ENCODE data around the gene GRM7. TPM values are rescaled to one million over a fixed set of nuclear protein-coding genes. Genes with fewer than 3 reads are reported as not detected.

GRM7 gene
- total and polyA plus RNA-seq, 9 donors: 0.18 to 0.85 (median 0.26) TPM; not detected in 3

- DNase-seq: no peak
- Histone ChIP-seq H3K4me1 (ENCODE audit: insufficient read depth) (no peaks in the 10 kb centered on the region), H3K9me3 (no peaks in the 10 kb centered on the region), H3K4me3 (no peak overlapping the region), H3K27me3 (no peaks in the 10 kb centered on the region), H3K27ac (no peak overlapping the region), H3K36me3 (no peaks in the 10 kb centered on the region)
- 90 to 100% (median 96%) methylated on average over 1 of the region's 1 CpG for WGBS, 3 donors
- intact Hi-C loops (cut with DNase I): no loop called here
- TF ChIP-seq, protein P1, sequence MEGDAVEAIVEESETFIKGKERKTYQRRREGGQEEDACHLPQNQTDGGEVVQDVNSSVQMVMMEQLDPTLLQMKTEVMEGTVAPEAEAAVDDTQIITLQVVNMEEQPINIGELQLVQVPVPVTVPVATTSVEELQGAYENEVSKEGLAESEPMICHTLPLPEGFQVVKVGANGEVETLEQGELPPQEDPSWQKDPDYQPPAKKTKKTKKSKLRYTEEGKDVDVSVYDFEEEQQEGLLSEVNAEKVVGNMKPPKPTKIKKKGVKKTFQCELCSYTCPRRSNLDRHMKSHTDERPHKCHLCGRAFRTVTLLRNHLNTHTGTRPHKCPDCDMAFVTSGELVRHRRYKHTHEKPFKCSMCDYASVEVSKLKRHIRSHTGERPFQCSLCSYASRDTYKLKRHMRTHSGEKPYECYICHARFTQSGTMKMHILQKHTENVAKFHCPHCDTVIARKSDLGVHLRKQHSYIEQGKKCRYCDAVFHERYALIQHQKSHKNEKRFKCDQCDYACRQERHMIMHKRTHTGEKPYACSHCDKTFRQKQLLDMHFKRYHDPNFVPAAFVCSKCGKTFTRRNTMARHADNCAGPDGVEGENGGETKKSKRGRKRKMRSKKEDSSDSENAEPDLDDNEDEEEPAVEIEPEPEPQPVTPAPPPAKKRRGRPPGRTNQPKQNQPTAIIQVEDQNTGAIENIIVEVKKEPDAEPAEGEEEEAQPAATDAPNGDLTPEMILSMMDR (IDR thresholded peaks at IDR 0.05): no peak
- TF ChIP-seq EP300 (IDR thresholded peaks at IDR 0.05) (no peak), POLR2A (IDR thresholded peaks at IDR 0.05) (no peak)
Measured at GRCh38 chr3:7392206-7392605, 531.3 kb downstream of the GRM7 start.

- Histone ChIP-seq H3K27ac (no peak overlapping the region), H3K36me3 (no peaks in the 10 kb centered on the region), H3K4me1 (ENCODE audit: insufficient read depth) (no peaks in the 10 kb centered on the region), H3K4me3 (no peak overlapping the region), H3K27me3 (no peaks in the 10 kb centered on the region), H3K9me3 (no peaks in the 10 kb centered on the region)
- intact Hi-C loops (cut with DNase I): no loop called here
- TF ChIP-seq, protein P1 (IDR thresholded peaks at IDR 0.05): no peak
- TF ChIP-seq POLR2A (IDR thresholded peaks at IDR 0.05): no peak
- TF ChIP-seq EP300 (IDR thresholded peaks at IDR 0.05): no peak
- no peak for DNase-seq
- WGBS, 3 donors: 95 to 96% (median 95%) methylated on average over 6 of the region's 6 CpGs
Measured at GRCh38 chr3:7393944-7394605, 533.2 kb downstream of the GRM7 start.

DNA sequence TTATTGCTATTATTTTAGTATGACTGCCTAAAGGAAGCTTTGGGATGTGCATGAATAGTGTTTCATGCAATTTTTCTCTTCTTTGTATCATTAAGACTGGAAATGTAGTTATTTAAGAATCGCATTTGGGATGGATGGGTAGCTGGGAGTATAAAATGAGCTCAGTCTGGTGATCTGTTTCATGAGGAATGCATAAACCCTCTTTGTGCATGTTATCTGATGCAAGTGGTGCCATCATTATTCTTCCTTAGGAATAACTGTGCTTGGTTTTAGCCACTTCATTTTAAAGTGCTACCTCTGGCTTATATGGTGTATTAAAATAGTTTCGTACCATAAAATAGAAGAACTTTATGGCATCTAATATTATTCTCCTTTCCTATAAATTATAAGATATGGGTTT lies 535.6 kb downstream of the GRM7 start:
- no peaks in the 10 kb centered on the region for H3K9me3 ChIP-seq
- no peak for DNase-seq
- no peaks in the 10 kb centered on the region for H3K36me3 ChIP-seq
- no peaks in the 10 kb centered on the region for H3K27me3 ChIP-seq
- WGBS, 3 donors: 95 to 97% (median 96%) methylated on average over 2 of the region's 2 CpGs
- intact Hi-C loops (cut with DNase I): no loop called here
- H3K4me1 ChIP-seq (ENCODE audit: insufficient read depth): no peaks in the 10 kb centered on the region
- TF ChIP-seq, protein P1 (IDR thresholded peaks at IDR 0.05): no peak
- TF ChIP-seq EP300 (IDR thresholded peaks at IDR 0.05) (no peak), POLR2A (IDR thresholded peaks at IDR 0.05) (no peak)
- H3K4me3 ChIP-seq: no peak overlapping the region
- no peak overlapping the region for H3K27ac ChIP-seq

DNA sequence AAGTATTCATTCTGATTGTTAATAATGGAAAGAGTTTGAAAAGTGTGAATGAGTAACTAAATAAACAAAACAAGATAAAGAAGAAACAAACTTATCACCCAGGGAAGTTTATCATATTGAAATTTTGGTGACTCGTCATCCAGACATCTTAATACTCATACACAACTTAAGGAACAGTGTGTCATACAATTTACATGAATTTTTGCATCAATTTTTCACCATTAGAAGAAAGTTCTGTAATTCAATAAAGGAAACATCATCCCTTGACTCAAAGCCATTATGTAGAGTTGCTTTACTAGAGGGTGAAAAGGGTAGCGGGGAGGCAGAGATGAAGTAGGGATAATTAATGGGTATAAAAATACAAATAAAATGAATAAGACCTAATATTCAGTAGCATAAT lies 536.2 kb downstream of the GRM7 start:
- no peak for TF ChIP-seq EP300 (IDR thresholded peaks at IDR 0.05)
- no peak for TF ChIP-seq POLR2A (IDR thresholded peaks at IDR 0.05)
- TF ChIP-seq, protein P1 (IDR thresholded peaks at IDR 0.05): no peak
- Histone ChIP-seq H3K9me3 (no peaks in the 10 kb centered on the region), H3K27ac (no peak overlapping the region), H3K4me1 (ENCODE audit: insufficient read depth) (no peaks in the 10 kb centered on the region), H3K4me3 (no peak overlapping the region), H3K36me3 (no peaks in the 10 kb centered on the region), H3K27me3 (no peaks in the 10 kb centered on the region)
- intact Hi-C loops (cut with DNase I): no loop called here
- WGBS, 3 donors: 95 to 98% (median 97%) methylated on average over 2 of the region's 2 CpGs
- DNase-seq: no peak
